HG03457 (cell line): ENCODE results near the gene ITPKA.

ENCODE experiments used
- ATAC-seq: cut with Tn5 transposase; IDR thresholded peaks from one replicate; pipeline ENCODE4 v1.9.1; 2021; ENCODE audit warnings: moderate number of reproducible peaks; ENCODE audit not compliant: unreplicated experiment

ITPKA gene

DNA sequence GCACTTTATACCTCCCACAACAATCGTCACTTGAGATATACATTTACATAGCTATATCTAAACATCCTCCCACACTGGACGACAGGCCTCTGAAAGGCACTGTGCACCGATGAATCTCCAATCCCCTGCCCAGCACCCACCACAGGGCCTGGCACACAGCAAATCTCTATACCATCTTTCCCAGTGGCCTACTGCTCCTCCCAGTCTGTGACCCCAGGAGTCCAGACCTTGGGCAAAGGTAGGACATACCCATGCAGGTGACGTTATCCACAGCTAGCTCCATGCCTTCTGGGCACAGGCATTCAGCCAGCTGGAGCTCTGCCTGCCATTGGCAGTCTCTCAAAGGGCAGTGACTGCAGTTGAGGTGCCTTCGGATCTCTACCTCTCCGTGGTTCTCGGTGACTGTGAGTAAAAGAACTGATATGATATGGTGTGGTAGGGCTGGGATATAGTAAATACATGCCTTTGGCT is 14.2 kb downstream of the ITPKA start:
- ATAC-seq: no peak

DNA sequence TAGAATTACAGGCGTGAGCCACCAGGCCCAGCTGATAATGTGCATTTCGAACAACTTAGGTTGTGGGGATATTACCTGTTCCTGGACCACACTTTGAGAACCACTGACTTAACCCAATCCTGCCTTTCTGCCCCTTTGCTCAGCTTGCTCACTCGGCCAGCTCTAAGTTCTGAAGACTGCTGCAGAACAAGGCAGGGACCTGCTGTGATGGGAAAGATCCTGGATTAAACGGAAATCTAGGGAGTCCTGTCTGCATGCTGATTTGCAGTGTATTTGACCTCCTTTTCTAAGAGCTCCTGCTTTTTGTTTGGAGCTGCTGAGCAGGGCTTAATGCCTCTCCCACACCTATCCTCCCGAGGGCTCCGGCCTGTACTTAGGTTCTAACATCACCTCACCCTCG is 17.1 kb downstream of the ITPKA start:
- no peak for ATAC-seq

DNA sequence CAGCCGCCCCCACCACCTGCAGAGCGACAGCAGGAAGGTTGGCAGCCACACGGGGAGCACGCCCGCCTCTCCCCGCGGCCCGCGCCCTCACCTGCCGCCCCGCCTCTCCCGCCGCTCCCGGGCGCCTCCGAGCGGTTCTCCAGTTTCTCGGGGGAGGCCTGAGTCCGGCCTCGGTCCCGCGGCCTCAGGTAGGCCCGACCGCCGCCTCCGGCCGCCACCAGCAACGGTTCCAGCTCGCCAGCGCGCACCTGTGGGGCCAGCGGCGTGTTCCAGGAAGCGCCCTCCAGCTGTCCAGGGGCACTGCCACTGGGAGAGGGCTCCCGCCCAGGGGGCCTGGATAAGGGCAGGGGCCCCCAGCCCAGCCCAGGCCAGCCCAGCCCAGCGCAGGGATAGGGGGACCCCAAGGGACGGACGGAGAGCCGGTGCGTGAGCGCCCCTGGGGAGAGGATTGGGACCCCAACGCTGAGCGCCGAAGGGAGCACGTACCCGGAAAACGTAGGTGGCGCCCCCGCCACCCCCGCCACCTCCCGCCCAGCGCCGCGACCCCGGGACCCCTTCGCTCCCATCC is 17.7 kb downstream of the ITPKA start:
- ATAC-seq: no peak

DNA sequence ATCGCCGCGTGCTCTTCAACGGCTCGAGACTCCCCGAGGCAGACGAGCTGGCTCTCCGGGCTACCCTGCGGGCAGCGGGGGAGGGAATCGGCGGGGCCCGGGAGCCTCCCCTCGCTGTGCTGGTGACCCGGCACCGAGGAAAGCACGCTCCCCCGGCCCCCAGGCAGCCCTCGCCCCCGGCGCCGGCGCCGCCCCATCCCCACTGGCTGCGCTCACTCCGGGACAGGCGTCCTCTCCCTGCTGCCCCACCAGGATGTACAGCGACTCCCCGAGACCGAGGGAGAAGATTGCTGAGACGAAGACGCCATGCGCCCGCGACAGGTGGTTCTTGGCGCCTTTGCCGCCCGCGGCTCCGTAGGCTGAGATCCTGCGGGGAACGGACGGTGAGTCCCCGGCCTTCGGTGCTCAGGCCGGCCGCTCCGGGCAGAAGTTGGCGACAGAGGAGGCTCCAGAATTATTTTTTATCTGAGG is 18.3 kb downstream of the ITPKA start:
- no peak for ATAC-seq

DNA sequence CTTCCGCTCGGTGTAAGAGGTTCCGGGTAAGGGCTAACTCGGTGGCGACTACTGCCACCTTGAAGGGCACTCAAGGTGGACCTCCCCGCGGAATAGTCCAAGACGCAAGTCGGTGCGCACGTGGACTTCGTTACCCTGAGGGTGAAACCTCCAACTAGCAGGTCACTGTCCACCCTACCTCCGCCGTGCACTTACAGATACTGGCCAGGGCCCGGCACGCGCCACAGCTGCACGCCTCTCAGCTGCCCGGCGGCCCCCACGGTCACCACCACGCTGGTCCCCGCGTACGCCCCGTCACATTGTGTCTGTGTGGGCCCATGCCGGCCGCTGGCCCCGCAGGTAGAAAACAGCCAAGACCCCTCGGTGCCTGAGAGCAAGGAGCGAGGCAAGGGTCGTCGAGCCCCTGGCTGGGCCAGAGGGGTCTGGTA is 18.9 kb downstream of the ITPKA start:
- no peak for ATAC-seq

DNA sequence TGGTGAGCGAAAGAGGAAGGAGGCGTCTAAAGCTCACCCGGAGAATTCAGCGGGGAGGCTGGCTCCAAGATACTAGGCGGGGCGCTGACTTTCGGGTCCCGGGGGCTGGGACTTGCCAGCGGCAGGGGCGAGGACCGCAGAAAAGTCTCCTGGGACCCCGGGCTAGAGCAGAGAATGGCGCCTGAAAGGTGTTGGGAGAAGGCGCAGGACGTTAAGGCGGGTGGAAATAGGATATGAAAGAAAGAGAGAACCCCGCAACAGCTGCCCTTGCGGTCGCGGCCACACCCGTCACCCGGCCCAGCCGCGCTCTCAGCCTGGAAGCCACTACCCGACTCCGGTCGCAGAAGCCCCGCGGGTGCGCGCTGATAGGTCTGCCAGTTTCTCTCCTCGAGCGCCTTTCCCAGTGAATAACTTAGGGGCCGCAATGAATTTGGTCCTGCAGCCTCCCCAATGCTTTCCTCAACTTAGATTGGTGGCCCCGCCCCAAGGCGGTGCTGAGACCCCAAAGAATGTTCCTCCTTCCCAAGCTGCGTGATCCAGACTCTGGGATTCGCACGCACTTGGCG is 19.3 kb downstream of the ITPKA start:
- ATAC-seq: no peak

DNA sequence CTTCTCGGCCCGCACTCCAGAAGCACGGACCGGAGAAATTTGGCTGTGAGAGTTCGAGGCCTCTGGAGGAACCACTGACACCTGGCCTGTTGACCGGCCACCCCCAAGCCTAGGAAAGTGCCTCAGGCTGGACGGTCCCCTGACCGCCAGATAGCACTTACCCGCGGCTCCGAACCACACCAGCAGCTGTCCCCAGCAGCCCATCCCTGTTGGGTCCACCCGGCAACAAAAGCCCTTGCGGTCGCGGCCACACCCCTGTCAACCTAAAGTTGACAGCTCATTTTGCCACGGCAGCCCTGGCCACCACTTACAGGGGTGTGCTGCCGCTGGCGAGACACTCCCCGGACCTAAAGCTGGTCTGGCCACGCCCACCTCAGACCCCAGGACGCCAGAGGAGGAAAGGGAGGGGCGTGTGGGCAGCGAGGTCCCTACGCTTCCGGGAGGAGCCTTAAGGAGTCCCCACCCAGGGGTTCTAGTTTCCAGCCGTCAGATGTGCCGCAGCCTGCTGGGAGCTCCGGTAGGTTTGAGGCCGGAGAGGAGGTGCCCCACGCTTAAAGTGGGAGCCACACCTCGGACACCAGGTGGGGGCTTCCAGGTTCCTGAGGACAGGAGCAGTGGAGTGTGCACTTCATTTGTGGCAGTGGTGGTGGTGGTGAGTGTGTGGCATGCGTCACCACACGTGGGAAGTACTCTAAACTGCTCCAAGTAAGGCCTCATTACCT is 20.0 kb downstream of the ITPKA start, which contains the start of gene LTK:
LTK (minus strand) TSS at position 322 of the 722 bp plus-strand sequence; CDS start at position 204, 118 bp downstream.
- no peak for ATAC-seq

DNA sequence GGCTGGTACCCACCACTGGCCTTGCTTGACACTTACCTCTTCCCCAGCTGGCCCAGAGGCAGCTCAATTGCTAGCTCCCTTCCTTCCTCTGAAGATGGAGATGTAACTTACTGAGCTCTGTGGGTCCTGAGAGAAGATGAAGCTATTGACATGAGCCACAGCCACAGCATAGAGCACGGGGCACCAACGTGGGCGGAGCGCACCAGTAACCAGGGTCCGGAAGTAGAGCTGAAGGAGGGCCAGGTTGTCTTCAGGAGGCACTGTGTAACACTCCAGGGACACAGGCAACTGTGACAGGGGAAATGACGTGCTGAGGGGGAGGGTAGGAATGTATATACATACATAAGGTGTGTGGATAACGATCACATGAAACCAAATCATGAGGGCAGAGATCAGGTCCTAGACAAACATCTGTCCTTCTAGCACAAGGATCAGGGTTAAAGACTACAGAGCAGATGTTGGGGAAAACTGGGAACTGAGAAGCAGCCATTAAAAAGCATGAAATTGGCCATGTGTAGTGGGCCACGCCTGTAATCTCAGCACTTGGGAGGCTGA is 24.3 kb downstream of the ITPKA start:
- ATAC-seq: no peak

DNA sequence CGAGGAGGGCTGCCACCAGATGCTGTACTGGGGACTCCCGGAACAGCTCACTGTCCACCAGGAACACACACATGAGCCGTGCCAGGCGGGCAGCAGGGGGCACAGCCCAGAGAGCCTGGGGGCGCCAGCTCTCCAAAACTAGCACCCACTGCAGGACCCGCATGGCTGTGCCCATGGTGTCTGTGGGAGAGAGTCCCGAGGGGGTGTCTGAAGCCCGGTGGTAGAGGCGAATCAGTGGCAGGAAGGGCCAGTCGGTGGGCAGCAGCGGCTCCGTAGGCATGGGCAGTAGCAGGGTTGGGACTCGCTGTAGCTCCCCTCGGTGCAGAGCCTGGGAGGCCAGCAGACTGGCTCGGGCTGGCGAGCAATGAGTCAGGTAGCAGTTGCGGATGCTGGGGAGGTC is 27.0 kb downstream of the ITPKA start:
- no peak for ATAC-seq

DNA sequence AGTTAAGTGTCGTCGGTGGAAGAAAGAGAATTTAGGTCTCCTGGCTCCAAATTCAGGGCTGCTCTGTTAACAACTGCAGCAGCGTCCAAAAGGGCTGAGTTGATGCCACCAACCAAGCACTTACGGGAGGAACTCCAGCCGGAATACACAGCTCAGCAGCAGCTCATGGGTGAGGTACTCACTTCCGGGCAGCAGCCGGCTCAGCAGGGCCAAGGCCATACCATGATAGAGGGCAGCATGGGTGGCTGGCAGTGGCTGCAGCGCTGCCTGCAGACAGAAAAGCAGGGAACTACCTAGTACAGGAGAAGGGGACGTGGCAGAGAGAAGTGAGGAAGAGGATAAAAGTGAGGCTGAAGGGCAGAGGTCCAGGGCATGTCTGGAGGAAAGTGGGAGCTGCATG is 27.9 kb downstream of the ITPKA start:
- no peak for ATAC-seq

DNA sequence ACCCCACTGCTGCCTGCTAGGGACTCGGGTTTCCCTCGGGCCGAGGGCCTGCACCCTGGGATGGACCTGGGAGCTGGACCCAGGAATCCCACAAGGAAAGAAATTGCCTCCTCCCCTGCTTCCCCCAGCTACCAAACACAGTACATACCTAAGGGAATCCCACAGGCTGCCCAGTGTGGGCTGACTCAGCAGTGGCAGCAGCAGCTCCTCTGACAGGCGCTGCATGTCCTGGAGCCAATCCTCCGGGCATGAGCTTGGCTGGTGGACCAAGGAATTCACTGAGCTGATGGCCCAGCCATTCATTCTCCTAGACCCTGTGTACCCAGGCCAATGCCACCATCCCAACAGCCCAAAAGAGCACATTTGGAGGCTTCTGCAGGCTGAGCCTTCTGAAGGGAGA is 29.4 kb downstream of the ITPKA start:
- ATAC-seq: no peak

DNA sequence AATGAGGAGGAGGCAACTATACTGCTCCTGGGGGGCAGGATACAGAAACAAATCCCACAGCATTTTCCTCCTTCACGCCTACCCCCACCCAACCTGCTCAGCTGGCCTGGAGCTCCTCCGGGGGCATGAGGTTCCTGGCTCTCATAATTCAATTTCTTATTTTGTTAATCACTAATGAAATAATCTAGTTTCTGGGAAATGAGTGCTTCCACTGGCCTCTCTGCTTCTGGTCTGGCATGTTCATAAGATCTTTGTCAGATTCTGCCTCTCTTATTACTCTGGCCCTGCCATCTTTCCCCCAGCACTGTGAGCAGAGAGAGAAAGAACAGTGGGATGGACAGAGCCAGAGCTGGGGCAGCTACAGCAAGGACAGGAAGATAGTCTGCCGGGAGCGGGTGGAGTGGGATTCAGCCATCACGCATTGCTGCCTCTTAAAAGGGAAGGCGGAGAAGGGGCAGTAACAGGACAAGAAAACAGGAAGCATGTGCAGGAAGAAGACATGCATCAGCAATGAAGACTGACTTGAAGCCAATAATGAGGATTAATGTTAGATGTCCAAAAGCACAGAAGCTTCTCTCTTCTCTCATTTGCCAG is 36.8 kb downstream of the ITPKA start:
- no peak for ATAC-seq

DNA sequence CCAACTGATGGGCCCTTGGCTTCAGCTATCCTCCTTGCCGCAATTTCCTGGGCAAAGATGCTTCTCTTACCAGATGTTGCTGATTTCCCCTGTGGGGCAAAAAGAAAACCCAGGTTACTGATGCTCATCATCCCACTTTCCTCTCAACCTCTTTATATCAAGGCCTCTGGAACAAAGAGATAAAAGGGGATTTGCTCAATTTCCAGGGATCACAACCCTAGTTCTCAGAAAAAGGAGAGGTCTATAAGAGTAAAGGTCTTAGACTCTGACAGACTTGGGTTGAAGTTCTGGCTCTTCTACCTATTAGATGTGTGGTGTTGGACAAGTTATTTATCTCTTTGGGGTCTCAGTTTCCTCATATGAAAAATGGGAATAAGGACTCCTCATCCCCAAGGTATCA is 41.9 kb downstream of the ITPKA start:
- no peak for ATAC-seq

DNA sequence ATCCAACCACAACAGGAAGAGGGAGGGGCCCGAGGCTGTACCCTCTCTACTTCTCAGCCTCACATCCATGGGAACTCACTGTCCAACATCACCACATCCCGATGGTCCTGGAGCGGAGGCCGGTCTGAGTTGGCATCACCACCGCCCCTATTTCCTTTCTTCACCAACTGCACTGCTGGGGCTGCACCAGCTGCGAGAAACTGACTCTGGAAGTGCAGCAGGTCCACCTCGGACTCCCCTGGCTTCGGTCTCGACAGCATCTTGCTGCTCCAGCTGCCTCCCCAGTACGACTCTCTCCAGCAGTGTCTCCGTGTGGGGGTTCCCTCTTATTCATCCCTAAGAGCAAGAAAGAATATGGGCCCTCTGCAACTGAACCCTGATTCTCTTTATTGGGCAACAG is 43.2 kb downstream of the ITPKA start:
- ATAC-seq: no peak

DNA sequence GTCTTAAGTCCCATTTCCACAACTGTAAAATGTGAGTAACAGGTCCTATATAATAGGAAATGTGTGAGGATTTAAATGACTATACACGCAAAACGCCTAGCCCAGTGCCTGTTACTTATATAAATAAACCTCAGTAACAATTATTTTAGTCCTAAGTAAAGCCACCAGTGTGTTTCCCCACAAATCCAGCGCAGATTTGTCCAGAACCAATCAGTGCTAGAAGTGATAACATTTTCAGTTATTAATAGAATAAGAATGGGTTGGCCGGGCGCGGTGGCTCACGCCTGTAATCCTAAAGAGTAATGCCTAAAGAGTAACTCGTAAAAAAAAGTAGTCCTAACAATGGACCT is 49.8 kb downstream of the ITPKA start:
- ATAC-seq: no peak

DNA sequence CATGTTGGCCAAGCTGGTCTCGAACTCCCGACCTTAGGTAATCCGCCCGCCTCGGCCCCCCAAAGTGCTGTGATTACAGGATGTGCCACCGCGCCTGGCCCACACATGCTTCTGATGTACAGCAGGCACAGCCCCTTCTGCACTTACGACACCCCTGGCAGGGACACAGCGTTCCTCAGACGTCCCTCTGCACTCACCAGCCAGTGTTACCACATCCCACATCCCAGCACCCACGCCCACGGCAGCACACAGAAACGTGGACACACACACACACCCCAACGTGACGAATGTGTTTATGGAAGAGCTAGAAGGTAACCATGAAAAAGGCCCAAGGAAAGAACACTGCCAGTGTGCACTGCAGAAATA is 51.0 kb downstream of the ITPKA start:
- no peak for ATAC-seq

DNA sequence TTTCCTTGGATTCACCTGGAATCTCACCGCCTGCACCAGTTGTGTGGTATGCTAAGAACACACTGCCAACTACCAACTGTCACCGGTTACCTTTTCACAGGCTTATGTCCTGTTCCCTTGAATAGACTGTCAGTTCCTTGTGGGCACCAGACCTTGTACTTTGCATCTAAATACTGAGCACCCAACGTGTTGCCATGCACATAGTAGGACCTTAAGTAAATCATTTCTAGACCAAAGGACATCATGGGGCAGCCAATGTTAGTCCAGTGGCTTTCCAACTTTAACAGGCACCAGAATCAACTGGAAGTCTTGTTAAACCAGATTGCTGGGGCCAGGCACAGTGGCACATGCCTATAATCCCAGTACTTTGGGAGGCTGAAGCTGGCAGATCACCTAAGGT is 51.5 kb downstream of the ITPKA start:
- ATAC-seq: no peak

DNA sequence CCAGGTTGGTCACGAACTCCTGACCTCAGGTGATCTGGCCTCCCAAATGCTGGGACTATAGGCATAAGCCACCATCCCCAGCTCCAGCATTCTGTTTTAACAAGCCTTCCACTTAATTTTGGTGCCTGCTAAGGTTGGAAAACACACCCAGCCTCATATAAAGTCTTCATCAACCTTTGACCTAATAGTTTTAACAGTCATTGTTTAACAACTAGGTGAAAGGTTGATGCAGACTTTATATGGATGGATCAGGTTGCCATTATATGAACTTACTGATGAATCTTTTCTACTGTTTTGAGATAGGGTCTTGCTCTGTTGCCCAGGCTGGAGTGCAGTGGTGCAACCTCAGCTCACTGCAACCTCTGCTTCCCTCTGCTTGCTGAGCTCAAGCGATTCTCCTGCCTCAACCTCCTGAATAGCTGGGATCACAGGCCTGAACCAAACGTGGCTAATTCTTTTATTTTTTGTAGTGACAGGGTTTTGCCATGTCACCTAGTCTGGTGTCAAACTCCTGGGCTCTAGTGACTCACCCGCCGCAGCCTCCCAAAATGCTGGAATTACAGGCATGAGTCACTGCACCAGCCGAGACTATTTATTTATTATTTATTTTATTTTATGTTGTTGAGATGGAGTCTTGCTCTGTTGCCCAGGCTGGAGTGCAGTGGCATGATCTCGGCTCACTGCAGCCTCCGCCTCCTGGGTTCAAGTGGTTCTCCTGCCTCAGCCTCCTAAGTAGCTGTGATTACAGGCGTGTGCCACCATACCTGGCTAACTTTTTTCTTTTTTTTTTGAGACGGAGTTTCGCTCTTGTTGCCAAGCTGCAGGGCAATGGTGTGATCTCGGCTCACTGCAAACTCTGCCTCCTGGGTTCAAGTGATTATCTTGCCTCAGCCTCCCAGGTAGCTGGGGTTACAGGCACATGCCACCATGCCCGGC is 53.4 kb downstream of the ITPKA start:
- ATAC-seq: no peak

DNA sequence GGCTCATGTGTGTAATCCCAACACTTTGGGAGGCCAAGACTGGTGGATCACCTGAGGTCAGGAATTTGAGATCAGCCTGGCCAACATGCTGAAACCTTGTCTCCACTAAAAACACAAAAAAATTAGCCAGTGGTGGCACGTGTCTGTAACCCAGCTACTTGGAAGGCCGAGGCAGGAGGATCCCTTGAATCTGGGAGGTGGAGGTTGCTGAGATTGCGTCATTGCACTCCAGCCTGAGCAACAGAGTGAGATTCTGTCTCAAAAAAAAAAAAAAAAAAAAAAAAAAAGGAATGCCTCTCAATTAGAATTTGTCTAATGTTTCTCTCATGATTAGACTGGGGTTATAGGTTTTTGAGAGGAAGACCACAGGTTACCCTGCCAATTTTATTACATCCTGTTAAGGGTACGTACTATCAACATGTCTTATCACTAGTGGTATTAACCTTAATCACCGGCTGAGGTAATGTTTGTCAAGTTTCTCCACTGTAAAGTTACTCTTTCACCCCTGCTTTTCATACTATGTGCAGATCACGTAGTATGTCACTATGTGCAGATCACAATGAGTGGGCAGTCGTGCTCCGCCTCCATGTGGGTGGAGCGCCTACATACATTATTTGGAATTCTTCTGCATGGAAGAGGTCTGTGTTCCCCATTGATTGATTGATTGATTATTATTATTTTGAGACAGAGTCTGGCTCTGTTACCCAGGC is 56.5 kb downstream of the ITPKA start:
- no peak for ATAC-seq
